ENCODE results near the gene FHIT.

DNA sequence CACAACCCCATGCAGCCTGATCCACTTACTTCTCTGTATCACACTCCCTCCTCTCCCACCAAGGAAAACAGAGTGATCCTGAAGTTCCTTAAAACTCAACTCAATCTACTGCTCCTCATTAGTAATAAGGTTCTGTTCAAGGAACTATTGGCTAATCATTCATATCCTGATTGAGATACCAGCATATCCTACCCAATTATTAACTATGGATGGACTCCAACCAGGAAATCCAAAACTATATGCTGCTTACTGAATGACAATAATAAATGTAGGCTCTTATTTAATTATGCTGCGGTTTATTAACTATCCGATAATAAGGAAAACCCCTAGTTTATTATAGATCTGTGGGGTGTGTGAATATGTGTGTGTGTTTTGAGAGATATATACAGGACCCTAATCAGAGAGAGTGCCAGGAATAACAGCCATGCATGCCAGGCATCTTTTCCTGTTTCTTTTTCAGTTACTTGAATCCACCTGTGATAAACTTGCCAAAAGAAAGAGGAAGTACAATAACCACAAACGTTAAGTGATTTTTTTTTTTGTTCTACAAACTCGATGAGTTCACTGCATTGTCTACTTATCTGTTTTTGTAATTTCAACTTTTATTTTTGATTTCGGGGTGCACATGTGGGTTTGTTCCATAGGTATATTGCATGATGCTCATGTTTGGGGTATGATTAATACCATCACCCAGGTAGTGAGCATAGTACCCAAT lies 1169.7 kb downstream of the FHIT start:
- TF ChIP-seq POLR2A (IDR thresholded peaks at IDR 0.05; ENCODE audit: low read depth): no peak
- TF ChIP-seq, protein P1, sequence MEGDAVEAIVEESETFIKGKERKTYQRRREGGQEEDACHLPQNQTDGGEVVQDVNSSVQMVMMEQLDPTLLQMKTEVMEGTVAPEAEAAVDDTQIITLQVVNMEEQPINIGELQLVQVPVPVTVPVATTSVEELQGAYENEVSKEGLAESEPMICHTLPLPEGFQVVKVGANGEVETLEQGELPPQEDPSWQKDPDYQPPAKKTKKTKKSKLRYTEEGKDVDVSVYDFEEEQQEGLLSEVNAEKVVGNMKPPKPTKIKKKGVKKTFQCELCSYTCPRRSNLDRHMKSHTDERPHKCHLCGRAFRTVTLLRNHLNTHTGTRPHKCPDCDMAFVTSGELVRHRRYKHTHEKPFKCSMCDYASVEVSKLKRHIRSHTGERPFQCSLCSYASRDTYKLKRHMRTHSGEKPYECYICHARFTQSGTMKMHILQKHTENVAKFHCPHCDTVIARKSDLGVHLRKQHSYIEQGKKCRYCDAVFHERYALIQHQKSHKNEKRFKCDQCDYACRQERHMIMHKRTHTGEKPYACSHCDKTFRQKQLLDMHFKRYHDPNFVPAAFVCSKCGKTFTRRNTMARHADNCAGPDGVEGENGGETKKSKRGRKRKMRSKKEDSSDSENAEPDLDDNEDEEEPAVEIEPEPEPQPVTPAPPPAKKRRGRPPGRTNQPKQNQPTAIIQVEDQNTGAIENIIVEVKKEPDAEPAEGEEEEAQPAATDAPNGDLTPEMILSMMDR (IDR thresholded peaks at IDR 0.05): no peak

Data from esophagus muscularis mucosa (tissue), 3 donors.